GM18505 (cell line): ENCODE data around the gene LRRC58.

Experiments
- ATAC-seq: cut with Tn5 transposase; IDR thresholded peaks from one replicate; pipeline ENCODE4 v1.9.1; 2021; ENCODE audit not compliant: unreplicated experiment
- POLR2A ChIP-seq: IDR thresholded peaks from 4 replicates; pipeline ENCODE4 v1.6.1; 2011; ENCODE audit warnings: borderline replicate concordance; ENCODE audit not compliant: insufficient read depth, insufficient read length; ENCODE audit errors: extremely low read depth

Gene LRRC58

GRCh38 chr3:120280566-120280965 lies 68.6 kb downstream of the LRRC58 start:
- no peak for ATAC-seq
- TF ChIP-seq POLR2A: no peak

DNA sequence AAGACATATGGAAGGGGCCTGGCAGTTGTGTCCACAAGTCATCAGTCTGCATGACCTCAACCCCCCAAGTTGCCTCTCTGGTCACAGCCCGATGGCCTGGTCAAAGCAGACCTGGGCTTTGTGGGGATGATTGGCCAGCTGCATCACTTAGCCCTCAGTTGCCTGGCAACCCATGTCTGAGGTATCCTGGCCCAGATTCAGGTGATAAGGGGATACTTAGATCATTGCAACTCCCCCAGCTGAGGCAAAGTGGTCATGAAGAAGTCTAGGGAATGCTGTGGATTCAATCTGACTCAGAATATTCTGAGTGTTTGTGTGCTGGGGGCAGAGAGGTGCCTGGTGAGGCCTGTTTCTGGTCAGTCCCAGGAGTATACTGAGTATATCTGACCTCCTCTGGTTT lies 69.1 kb downstream of the LRRC58 start:
- no peak for TF ChIP-seq POLR2A
- ATAC-seq: no peak

- no peak for TF ChIP-seq POLR2A
- no peak for ATAC-seq
Measured at GRCh38 chr3:120276767-120277166, 72.4 kb downstream of the LRRC58 start.

GRCh38 chr3:120275618-120276017 lies 73.5 kb downstream of the LRRC58 start:
- TF ChIP-seq POLR2A: no peak
- ATAC-seq: no peak

GRCh38 chr3:120274739-120275167 lies 74.4 kb downstream of the LRRC58 start:
- no peak for TF ChIP-seq POLR2A
- no peak for ATAC-seq
